Fibroblast of skin of back (primary cell): ENCODE measurements around the gene SLC34A1.
A peak's percentile ranks its signal among the peaks of the same experiment; 100 is the strongest.
"Not testable (repeated sequence)": the region's sequence is repeated elsewhere in the genome, so short reads cannot be mapped to it uniquely, and the experiment has no call there.

Source experiments
- DNase-seq: peaks from one replicate; pipeline ENCODE4 v3.0.0-alpha.2; 2013

The SLC34A1 gene

GRCh38 chr5:177412603-177413233 is 28.5 kb downstream of the SLC34A1 start:
- DNase-seq: no peak

GRCh38 chr5:177414481-177414880 is 30.2 kb downstream of the SLC34A1 start:
- DNase-seq: no peak

- DNase-seq: not testable (repeated sequence)
Observed at GRCh38 chr5:177417081-177417480, 32.8 kb downstream of the SLC34A1 start.

GRCh38 chr5:177419046-177419445 is 34.8 kb downstream of the SLC34A1 start:
- peak; percentile 45 for DNase-seq

GRCh38 chr5:177420472-177420871 is 36.2 kb downstream of the SLC34A1 start:
- DNase-seq: not testable (repeated sequence)

- no peak for DNase-seq
Observed at GRCh38 chr5:177421062-177421798, 37.0 kb downstream of the SLC34A1 start.

GRCh38 chr5:177423671-177424070 is 39.4 kb downstream of the SLC34A1 start:
- DNase-seq: no peak

- no peak for DNase-seq
Observed at GRCh38 chr5:177425196-177425800, 41.1 kb downstream of the SLC34A1 start.

GRCh38 chr5:177425801-177426565 is 41.7 kb downstream of the SLC34A1 start:
- peak; percentile 100 for DNase-seq

GRCh38 chr5:177426566-177427210 is 42.5 kb downstream of the SLC34A1 start, which contains the start of gene GRK6:
Gene GRK6, plus strand, starts transcription at chr5:177426676. Its CDS starts 170 bp downstream, at chr5:177426846.
- peak; percentile 40 for DNase-seq

GRCh38 chr5:177427211-177427822 is 43.1 kb downstream of the SLC34A1 start:
- DNase-seq: no peak

GRCh38 chr5:177427919-177428573 is 43.8 kb downstream of the SLC34A1 start:
- DNase-seq: no peak

GRCh38 chr5:177428574-177429217 is 44.5 kb downstream of the SLC34A1 start:
- DNase-seq: no peak

GRCh38 chr5:177429248-177430040 is 45.2 kb downstream of the SLC34A1 start:
- no peak for DNase-seq

- DNase-seq: no peak
Observed at GRCh38 chr5:177430140-177430951, 46.1 kb downstream of the SLC34A1 start.

- DNase-seq: no peak
Observed at GRCh38 chr5:177430972-177431316, 46.7 kb downstream of the SLC34A1 start.

- no peak for DNase-seq
Observed at GRCh38 chr5:177431317-177432142, 47.3 kb downstream of the SLC34A1 start.

GRCh38 chr5:177432143-177432838 is 48.1 kb downstream of the SLC34A1 start:
- no peak for DNase-seq
